MCF 10A (cell line): Measurements from ENCODE around the gene EDN1. TPM values are rescaled to one million over a fixed set of nuclear protein-coding genes. Genes with fewer than 3 reads are reported as not detected.

Experiments used
- BruUV-seq: library from RNA; stranded (reverse); fragments of 400-500 nt; replicated peaks from 2 replicates; lab custom pipeline; 2021; lab: Mats Ljungman, UMichigan
- CTCF ChIA-PET: fragments of 300-600 bp; sonication (Branson Sonifier 250); formaldehyde crosslinking; extraction: SDS; loops from one replicate; lab custom pipeline; 2021; ENCODE audit warnings: antibody characterized with exemption, inconsistent platforms; lab: Yijun Ruan, JAX
- POLR2A ChIA-PET: fragments of 300-600, 350-650 bp; sonication (Branson Sonifier 250); formaldehyde crosslinking; extraction: SDS; loops from one replicate; lab custom pipeline; 2020; ENCODE audit warnings: antibody characterized with exemption, inconsistent platforms; lab: Yijun Ruan, JAX
- DNase-seq: peaks from one replicate; pipeline ENCODE4 v3.0.0-alpha.2; 2018; ENCODE audit not compliant: unreplicated experiment
- H3K27ac Mint-ChIP-seq: one replicate; pipeline ENCODE4 v1.8.0; 2022; ENCODE audit warnings: mild to moderate bottlenecking, low read depth, mixed read lengths; ENCODE audit not compliant: unreplicated experiment
- H3K27me3 Mint-ChIP-seq: one replicate; pipeline ENCODE4 v1.8.0; 2022; ENCODE audit warnings: mixed read lengths; ENCODE audit not compliant: insufficient read depth, unreplicated experiment
- H3K36me3 Mint-ChIP-seq: one replicate; pipeline ENCODE4 v1.8.0; 2022; ENCODE audit warnings: mild to moderate bottlenecking, moderate library complexity, mixed read lengths; ENCODE audit not compliant: insufficient read depth, unreplicated experiment
- H3K4me1 Mint-ChIP-seq: one replicate; pipeline ENCODE4 v1.8.0; 2022; ENCODE audit warnings: mixed read lengths; ENCODE audit not compliant: insufficient read depth, unreplicated experiment
- H3K4me3 Mint-ChIP-seq: one replicate; pipeline ENCODE4 v1.8.0; 2022; ENCODE audit warnings: mild to moderate bottlenecking, moderate library complexity, mixed read lengths; ENCODE audit not compliant: unreplicated experiment
- H3K9me3 Mint-ChIP-seq: one replicate; pipeline ENCODE4 v1.8.0; 2022; ENCODE audit warnings: mixed read lengths; ENCODE audit not compliant: unreplicated experiment
- intact Hi-C: fragments of 100-400 bp; cut with micrococcal nuclease; formaldehyde crosslinking; loops from 2 replicates; pipeline ENCODE4 v1.14.1; 2022
- total RNA-seq: library from RNA; stranded (reverse); gene quantifications from 2 replicates; pipeline ENCODE4 v1.2.3, GENCODE V29; 2022
- TF ChIP-seq, protein P1 (sequence below): fragments of 200-600 bp; IDR thresholded peaks from one replicate; pipeline ENCODE4 v1.8.0; 2022; ENCODE audit warnings: antibody characterized with exemption, mild to moderate bottlenecking; ENCODE audit not compliant: unreplicated experiment

Gene EDN1
- total RNA-seq, 1 experiment from 2014 or later = 2.7 TPM

DNA sequence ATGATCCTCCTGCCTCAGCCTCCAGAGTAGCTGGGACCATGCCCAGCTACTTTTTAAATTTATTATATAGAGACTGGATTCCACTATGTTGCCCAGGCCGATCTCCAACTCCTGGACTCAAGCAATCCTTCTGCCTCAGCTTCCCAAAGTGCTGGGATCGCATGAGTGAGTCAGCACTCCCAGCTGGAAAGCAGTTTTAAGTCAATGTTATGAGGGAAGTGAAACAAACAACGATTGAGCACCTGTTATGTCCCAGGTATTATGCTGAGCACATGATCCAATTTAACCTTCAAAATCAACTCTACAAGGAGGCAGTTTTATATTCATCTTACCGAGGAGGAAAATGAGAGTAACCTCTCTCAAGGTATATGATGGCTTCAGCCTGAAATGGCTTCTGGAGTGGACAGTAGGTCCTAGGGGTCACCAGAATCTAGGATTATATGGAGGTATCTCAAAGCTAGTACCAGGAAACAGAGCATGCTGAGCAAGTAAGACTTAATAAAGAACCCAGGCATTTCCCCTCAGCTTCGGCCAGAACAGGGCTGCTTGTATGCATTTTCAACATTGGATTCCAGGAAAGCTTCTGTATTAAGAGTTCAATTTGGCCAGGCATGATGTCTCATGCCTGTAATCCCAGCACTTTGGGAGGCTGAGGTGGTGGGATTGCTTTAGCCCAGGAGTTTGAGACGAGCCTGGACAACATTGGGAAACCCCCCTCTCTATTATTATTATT lies 55.0 kb downstream of the EDN1 start:
- no TSS peak for BruUV-seq
- Mint-ChIP-seq H3K27me3 (no peaks in the 10 kb centered on the region), H3K4me1 (peaks cover 25% of the 10 kb centered on the region), H3K27ac (no peak overlapping the region), H3K4me3 (no peak overlapping the region), H3K9me3 (no peaks in the 10 kb centered on the region), H3K36me3 (no peaks in the 10 kb centered on the region)
- DNase-seq = no peak
- ChIA-PET POLR2A (interaction anchor here (0.8 to 2.6 kb wide), 4 partner anchors 15 to 54 kb away, joined by 3 to 13 read pairs (median 3); no protein-coding TSS in a partner anchor), CTCF (interaction anchor here (1.1 to 1.5 kb wide), 2 partner anchors 9 to 11 kb away, joined by 3 to 5 read pairs; no protein-coding TSS in a partner anchor)
- TF ChIP-seq, protein P1, sequence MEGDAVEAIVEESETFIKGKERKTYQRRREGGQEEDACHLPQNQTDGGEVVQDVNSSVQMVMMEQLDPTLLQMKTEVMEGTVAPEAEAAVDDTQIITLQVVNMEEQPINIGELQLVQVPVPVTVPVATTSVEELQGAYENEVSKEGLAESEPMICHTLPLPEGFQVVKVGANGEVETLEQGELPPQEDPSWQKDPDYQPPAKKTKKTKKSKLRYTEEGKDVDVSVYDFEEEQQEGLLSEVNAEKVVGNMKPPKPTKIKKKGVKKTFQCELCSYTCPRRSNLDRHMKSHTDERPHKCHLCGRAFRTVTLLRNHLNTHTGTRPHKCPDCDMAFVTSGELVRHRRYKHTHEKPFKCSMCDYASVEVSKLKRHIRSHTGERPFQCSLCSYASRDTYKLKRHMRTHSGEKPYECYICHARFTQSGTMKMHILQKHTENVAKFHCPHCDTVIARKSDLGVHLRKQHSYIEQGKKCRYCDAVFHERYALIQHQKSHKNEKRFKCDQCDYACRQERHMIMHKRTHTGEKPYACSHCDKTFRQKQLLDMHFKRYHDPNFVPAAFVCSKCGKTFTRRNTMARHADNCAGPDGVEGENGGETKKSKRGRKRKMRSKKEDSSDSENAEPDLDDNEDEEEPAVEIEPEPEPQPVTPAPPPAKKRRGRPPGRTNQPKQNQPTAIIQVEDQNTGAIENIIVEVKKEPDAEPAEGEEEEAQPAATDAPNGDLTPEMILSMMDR = no peak
- intact Hi-C loops = no loop called here

DNA sequence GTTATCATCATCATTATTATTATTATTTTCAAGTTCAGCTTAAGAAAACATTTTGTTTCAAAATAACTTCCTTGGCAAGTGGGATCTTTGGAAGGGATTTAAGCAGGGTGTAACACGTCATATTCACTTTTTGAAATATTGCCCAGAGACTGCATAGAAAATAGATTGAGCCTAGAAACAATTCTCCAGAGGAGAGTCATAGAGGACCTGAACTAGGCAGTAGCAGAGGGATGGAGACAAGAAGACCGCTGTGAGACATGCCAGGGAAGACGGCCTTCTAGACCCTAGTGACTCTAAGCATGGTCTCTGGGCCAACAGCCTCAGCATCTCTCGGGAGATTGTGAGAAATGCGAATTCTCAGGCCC lies 55.5 kb downstream of the EDN1 start:
- no peaks in the 10 kb centered on the region for H3K9me3 Mint-ChIP-seq
- no peak for DNase-seq
- CTCF ChIA-PET = interaction anchor here (1.5 kb wide), 1 partner anchor 10 kb away, joined by 5 read pairs; no protein-coding TSS in a partner anchor
- peaks cover 30% of the 10 kb centered on the region for H3K4me1 Mint-ChIP-seq
- no TSS peak for BruUV-seq
- no peaks in the 10 kb centered on the region for H3K27me3 Mint-ChIP-seq
- no peaks in the 10 kb centered on the region for H3K36me3 Mint-ChIP-seq
- POLR2A ChIA-PET = interaction anchor here (1.4 kb wide), 1 partner anchor 15 kb away, joined by 3 read pairs; no protein-coding TSS in a partner anchor
- H3K4me3 Mint-ChIP-seq = no peak overlapping the region
- intact Hi-C loops = no loop called here
- TF ChIP-seq, protein P1 = no peak
- no peak overlapping the region for H3K27ac Mint-ChIP-seq
